HG03196 (cell line): ENCODE results near the gene ACTL7B.

Source experiments
- ATAC-seq: cut with Tn5 transposase; IDR thresholded peaks from one replicate; pipeline ENCODE4 v1.9.1; 2021; ENCODE audit not compliant: unreplicated experiment

The ACTL7B gene

DNA sequence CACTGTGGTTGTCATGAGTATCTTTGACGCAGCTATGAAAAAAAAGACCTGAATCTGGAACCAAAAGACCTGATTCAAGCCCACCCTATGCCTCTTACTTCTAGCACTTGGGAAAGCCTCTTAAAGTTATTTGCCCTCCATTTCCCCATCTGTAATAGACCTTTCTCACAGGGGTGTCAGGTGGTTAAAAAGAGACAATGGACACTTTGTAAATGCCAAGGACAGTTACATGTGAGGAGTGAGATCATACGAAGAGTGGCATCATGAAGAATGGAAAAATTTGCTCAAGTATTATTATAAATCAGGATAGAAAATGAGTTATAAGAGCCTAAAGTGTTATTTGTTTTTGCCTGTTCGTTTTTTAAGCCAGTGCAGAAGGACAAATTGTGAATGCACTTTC lies 46.5 kb downstream of the ACTL7B start:
- ATAC-seq, result no peak
